Umbilical cord (tissue), 2 donors: ENCODE data around the gene ZDHHC7. TPM values are rescaled to one million over a fixed set of nuclear protein-coding genes. Genes with fewer than 3 reads are reported as not detected.
"Not testable (repeated sequence)": the region's sequence is repeated elsewhere in the genome, so short reads cannot be mapped to it uniquely, and the experiment has no call there.

Source experiments
- DNase-seq: peaks from one replicate; pipeline ENCODE4 v3.0.0-alpha.2; 2015; ENCODE audit warnings: low spot score
- total RNA-seq: library from RNA; depleted of rRNA; stranded (reverse); fragments of >200 nt; gene quantifications from one replicate; pipeline ENCODE4 v1.2.3, GENCODE V29; 2014; ENCODE audit warnings: low replicate concordance; ENCODE audit not compliant: insufficient read depth

ZDHHC7 gene
- 33.9 TPM for total RNA-seq

GRCh38 chr16:85010931-85011845, at the start of gene ZDHHC7:
Gene ZDHHC7, minus strand, starts transcription at chr16:85011535. Its CDS starts 20,917 bp downstream, at chr16:84990618.
- peak; percentile 90 for DNase-seq

- no peak for DNase-seq
Measured at GRCh38 chr16:85058909-85059308, 47.6 kb upstream of the ZDHHC7 start.

- DNase-seq: no peak
Measured at GRCh38 chr16:85057948-85058347, 46.6 kb upstream of the ZDHHC7 start.

GRCh38 chr16:85057212-85057889, 46.0 kb upstream of the ZDHHC7 start:
- no peak for DNase-seq

DNA sequence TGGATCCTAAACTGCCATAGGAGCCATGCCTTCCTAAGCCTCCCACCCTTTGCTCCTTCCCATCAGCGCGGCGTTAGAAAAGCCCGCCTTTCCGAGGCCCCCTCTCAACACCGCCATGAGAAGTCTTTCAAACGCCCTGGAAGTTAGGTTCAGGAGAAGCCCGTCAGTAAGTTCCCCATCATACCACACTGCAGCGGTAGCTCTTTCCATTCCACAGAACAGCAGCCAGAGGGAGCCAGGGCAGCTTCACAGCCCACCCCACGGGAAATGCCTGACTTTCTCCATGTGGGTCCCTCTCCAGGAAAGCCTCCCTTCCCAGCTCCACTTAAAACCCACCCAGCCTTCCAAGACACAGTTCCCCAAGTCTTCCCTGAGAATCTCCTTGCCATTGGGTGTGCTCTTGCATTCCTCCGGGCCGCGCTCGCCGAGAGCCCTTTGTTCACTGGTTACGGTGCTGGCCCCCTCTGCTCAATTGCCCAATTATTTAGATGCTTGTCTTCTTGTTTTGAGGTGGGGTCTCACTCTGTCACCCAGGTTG, 44.9 kb upstream of the ZDHHC7 start:
- peak; percentile 56 for DNase-seq

- DNase-seq: peak; percentile 74
Measured at GRCh38 chr16:85055493-85056210, 44.3 kb upstream of the ZDHHC7 start.

DNA sequence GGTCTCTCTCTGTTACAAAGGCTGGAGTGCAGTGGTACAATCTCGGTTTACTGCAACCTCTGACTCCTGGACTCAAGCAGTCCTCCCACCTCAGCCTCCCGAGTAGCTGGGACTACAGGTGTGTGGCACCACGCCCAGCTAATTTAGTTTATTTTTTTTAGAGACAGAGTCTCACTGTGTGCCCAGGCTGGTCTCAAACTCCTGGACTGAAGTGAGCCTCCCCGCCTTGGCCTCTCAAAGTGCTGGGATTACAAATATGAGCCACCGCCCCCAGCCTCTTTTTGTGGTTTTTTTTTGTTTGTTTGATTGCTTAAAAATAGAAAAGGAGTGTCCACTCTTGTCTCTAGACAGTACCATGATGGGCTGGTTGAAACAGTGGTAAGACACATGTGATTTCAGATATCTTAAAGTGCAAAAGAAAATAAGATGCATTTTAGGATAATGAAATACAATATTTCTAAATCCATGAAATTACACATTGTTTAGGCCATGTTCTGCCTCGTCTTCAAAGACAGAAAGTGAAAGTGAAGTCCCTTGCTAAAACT, 43.7 kb upstream of the ZDHHC7 start:
- DNase-seq: no peak

GRCh38 chr16:85054321-85054720, 43.0 kb upstream of the ZDHHC7 start:
- not testable (repeated sequence) for DNase-seq

DNA sequence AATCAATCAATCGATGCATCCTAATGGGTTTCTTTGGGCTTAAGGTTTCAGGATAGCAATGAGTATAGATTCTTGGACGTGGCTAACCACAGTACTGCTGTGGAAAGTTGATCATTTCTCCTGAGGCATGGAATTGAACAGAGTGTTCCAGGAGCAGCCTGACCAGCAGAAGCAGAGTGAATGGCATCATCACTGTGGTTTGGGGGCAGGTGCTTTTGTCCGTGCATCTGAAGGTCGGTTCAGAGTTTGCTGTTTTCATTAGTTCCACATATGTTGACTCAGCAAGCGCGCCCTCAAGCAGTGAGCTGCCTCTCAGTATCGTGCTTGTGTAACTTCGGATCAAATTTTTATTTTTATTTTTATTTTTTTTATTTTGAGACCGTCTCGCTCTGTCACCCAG, 41.2 kb upstream of the ZDHHC7 start:
- no peak for DNase-seq

DNA sequence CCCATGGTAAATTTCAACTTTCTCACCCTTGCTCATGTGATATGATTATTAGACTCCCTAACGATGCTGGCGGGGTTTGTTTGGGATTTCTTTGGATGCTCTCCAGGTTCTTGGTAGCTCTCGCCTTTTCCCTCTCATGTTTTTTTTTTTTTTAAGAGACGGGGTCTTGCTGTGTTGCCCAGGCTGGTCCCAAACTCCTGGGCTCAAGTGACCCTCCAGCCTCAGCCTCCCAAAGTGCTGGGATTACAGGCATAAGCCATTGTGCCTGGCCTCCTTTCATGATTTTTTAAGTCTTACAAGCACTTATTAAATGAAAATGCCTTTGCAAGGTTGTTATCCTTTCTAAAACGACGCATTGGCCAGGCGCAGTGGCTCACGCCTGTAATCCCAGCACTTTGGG, 40.3 kb upstream of the ZDHHC7 start:
- DNase-seq: no peak

GRCh38 chr16:85051067-85051581, 39.8 kb upstream of the ZDHHC7 start:
- DNase-seq: peak; percentile 81

DNA sequence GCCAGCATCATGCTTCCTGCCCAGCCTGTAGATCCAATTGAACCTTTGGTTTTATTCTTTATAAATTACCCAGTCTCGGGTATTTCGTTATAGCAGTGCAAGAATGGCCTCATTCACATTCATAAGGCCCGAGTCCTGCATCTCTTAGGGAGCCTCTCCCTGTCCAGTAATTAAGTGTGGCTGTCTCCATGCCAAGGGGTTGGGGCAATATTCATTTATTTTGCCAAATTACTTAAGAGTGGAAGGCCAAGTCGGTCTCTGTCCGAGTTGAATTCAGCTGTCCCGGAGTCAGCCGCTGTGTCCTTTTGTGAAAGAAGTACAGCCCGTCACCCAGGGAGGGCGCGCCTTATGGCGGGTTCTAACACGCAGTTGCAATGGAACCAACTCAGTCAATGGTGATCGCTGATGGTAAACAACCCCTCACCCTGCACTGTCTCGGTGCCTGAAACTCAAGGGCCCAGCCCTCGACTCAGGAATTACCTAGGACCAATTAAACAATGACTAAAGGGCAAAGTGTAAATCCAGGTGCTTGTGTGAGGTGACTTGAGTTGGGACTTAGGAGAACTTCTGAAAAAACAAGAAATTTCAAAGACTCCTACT, 38.5 kb upstream of the ZDHHC7 start:
- DNase-seq: no peak

GRCh38 chr16:85048921-85049562, 37.7 kb upstream of the ZDHHC7 start:
- DNase-seq: no peak

DNA sequence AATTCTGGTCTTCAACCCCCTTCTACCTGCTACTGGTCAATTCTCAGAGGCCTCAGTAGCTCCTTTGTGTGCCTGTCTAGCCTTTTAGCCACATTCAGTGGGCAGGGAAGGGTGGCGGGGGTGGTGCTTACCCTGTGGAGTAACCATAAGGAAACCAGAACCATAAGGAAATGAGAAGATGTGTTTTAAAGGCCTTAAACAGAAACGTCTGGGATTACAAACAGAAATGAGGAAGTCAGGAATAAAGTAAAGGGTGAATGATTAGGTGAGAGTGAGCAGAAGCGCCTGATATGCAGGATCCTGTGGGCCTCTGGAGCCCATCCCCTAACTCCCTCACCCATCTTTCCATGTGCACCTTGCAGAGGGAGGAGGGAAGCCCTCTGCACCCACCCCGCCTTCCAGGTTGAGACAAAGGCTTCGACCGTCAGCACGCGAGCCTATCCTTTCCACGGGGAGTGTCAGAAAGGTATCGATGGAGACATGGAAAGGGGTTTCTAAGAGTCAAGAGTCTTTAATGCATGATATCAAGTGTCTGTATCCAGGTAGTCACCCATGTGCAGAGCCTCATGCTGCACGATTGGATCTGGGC, 36.6 kb upstream of the ZDHHC7 start:
- DNase-seq: no peak

DNA sequence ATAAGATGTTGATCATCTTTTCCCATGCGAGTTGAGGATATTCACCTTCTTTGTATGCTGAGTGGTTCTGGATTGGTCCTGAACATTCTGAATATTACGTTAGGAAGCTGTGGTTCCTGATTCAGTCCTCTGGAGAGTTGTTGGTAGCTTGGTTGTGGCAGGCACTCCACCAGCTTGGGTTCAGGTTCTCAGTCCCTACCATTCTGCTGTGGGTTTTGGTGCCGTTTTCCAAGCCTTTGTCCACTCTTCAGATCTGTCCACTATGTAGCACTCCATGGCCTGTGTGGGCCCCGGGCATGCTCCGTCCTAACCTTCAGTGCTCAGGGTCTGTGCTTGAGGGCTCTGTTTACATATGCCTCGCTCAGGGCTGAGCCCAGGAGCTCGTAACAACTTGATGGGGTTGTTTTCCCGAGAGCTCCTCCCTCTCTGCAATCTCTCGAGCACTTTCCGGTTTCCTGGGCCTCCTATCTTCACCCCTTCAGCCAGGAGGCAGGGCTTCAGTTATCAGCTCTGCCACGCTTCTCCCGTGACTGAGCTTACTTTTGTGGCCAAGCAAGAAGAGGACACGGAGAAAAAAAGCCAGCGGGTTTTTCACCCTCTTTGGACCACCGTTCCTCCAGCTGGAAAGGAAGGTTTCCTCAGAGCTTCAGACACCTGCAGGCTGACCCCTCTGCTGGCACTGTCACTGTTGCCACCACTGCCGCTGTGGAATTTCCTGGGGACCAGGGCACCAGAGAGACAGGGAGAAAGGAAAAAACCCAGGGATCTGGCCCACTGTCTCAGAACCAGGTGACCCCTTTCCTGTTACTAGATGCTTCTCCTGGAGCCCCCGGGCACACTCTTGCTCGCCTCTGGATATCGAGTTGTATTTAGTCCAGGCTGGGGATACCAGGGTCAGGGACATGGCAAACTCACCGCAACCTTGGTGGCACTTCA, 35.9 kb upstream of the ZDHHC7 start:
- DNase-seq: peak; percentile 55

GRCh38 chr16:85046472-85046916, 35.2 kb upstream of the ZDHHC7 start:
- DNase-seq: no peak

DNA sequence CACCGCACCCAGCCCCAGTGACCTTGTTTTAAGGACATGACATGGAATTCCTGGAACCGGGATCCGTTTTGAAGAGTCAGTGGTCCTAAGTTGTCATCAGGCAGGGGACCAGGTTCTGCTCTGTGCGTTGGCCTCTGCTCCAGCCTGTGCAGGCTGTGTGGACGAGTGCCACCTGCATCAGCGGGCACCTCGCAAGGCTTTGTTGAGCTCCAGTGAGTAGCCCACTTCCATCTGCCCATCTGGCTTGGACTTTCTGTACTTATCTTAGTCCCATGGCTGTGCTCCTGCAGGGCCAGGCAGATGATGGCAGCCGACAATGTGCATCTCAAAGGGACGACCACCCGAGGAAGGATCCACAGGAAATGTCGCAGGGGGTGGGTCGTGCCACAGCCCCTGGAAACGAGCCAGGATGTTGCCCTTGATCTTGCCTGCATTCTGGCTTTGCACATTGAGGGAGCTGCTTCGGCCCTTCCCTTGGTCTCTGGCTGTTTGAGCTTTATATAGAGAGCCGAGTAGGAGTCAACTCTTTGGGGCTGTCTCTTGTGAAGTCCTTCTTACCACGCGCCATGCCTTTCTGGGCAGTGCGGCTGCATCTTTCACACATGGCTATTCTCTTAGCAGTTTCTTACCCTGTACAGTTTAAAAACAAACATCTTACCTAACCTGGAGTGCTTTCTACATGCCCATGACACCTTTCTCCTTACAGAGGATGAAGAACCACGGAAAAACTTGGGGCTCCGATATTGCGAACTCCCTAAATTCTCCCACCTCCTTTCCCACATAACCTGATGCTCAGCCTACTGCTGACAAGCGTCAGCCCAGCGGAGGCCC, 34.5 kb upstream of the ZDHHC7 start:
- DNase-seq: no peak

DNA sequence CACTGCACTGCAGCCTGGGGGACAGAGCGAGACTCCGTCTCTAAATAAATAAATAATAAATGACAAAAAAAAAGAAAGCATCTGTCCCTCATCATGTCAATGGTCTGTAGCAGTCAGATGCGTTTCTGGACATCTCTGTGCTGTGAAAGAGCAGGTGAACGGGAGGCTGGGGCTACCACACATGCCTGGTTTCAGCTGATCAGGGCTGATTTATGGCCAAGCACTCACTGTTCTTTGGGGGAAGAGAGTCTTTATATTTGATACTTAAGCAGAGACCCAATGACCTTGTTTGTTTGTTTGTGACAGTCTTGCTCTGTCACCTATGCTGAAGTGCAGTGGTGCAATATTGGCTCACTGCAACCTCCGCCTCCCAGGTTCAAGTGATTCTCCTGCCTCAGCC, 33.7 kb upstream of the ZDHHC7 start:
- no peak for DNase-seq
